Fibroblast of lung (primary cell): ENCODE measurements around the gene UBTF.

Source experiments
- CTCF ChIP-seq, 2 donors: IDR thresholded peaks in 1 of 2; conservative IDR thresholded peaks in 1 of 2; 1 replicate in 1 of 2; 2 replicates in 1 of 2; pipeline ENCODE4 v1.5.1; 2011 to 2012; ENCODE audit warnings: low read length in 2 of 2, control low read depth in 1 of 2, inconsistent platforms in 1 of 2, low read depth in 1 of 2, mild to moderate bottlenecking in 1 of 2
- EZH2 ChIP-seq: IDR thresholded peaks from 2 replicates; pipeline ENCODE4 v1.5.1; 2012; ENCODE audit warnings: low read length, control low read depth, mild to moderate bottlenecking; ENCODE audit errors: missing control alignments

- no peak for TF ChIP-seq CTCF (conservative IDR thresholded peaks at IDR 0.05 in 1 of 2, IDR thresholded peaks at IDR 0.05 in 1 of 2; ENCODE audit: low read depth in 1 of 2, low read length in 2 of 2)
- no peak for TF ChIP-seq EZH2
These were observed 9.6 kb downstream of the UBTF start for GRCh38 chr17:44209786-44210341.
